Measurements from ENCODE around the gene RRP36.

RRP36 gene

DNA sequence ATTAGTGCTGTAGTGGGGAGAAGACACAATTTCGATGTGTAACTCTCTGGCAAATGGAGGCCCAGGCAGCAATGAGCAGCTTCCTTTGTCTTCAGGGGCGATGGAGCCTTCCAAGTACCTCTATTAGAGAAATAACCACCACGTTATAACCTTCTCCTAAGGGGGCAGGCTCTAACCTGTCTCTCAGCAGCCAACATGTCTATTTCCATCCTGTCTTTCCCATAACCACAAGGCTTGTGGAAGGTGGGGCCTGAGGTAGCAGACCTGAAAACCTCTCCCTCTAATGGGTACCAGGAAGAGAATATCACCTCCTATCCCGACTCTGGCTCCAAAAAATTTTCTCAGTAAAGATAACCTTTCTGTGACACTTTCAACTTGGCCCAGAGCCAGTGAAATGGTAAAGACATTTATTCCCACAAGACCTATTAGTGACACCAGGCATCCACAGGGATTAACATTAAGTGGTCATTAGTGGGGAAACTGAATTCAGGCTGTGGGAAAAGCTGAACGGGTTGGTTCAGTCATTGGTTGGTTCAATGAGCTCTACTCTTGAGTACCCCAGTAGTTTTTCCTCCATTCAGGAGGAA is 46.4 kb upstream of the RRP36 start:
- Histone ChIP-seq H3K4me3 (ENCODE audit: insufficient read depth, low read length, poor library complexity, severe bottlenecking) (no peak overlapping the region), H3K79me2 (ENCODE audit: insufficient read depth, low read length) (peaks cover 38% of the 10 kb centered on the region), H4K20me1 (ENCODE audit: low read depth, low read length) (no peaks in the 10 kb centered on the region), H3K9me3 (ENCODE audit: insufficient read depth, low read length) (no peaks in the 10 kb centered on the region), H3F3A (ENCODE audit: insufficient read depth) (peaks cover 11% of the 10 kb centered on the region; the same call in 1 of the 2 replicates), H3K9me2 (replicated peaks; ENCODE audit: insufficient read depth, low read length) (no peaks in the 10 kb centered on the region), H3K4me2 (ENCODE audit: low read depth, low read length, poor library complexity, severe bottlenecking) (no peak overlapping the region), H3K9ac (ENCODE audit: low read length) (no peak overlapping the region), H3K36me3 (ENCODE audit: low read length) (peaks cover 5% of the 10 kb centered on the region; the same call in 1 of the 2 replicates), H3K27me3 (ENCODE audit: low read length) (no peaks in the 10 kb centered on the region), H2AFZ (ENCODE audit: low read depth, low read length, severe bottlenecking) (no peak overlapping the region), H3K27ac (ENCODE audit: low read depth, low read length) (no peak overlapping the region)
- TF ChIP-seq, protein P1, sequence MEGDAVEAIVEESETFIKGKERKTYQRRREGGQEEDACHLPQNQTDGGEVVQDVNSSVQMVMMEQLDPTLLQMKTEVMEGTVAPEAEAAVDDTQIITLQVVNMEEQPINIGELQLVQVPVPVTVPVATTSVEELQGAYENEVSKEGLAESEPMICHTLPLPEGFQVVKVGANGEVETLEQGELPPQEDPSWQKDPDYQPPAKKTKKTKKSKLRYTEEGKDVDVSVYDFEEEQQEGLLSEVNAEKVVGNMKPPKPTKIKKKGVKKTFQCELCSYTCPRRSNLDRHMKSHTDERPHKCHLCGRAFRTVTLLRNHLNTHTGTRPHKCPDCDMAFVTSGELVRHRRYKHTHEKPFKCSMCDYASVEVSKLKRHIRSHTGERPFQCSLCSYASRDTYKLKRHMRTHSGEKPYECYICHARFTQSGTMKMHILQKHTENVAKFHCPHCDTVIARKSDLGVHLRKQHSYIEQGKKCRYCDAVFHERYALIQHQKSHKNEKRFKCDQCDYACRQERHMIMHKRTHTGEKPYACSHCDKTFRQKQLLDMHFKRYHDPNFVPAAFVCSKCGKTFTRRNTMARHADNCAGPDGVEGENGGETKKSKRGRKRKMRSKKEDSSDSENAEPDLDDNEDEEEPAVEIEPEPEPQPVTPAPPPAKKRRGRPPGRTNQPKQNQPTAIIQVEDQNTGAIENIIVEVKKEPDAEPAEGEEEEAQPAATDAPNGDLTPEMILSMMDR (IDR thresholded peaks at IDR 0.05; ENCODE audit: insufficient read depth, low read length, poor library complexity, severe bottlenecking) = no peak
- no peak for TF ChIP-seq EZH2phosphoT487 (conservative IDR thresholded peaks at IDR 0.05; ENCODE audit: low read length)

- no peaks in the 10 kb centered on the region for H4K20me1 ChIP-seq (ENCODE audit: low read depth, low read length)
- peaks cover 19% of the 10 kb centered on the region for H3F3A ChIP-seq (ENCODE audit: insufficient read depth)
- no peaks in the 10 kb centered on the region for H3K9me2 ChIP-seq (replicated peaks; ENCODE audit: insufficient read depth, low read length)
- peak overlapping the region; percentile 85 for H3K9ac ChIP-seq (ENCODE audit: low read length)
- TF ChIP-seq, protein P1 (IDR thresholded peaks at IDR 0.05; ENCODE audit: insufficient read depth, low read length, poor library complexity, severe bottlenecking) = no peak
- no peak for TF ChIP-seq EZH2phosphoT487 (conservative IDR thresholded peaks at IDR 0.05; ENCODE audit: low read length)
- H3K27ac ChIP-seq (ENCODE audit: low read depth, low read length) = peak overlapping the region; percentile 58
- no peaks in the 10 kb centered on the region for H3K27me3 ChIP-seq (ENCODE audit: low read length)
- peaks cover 38% of the 10 kb centered on the region for H3K79me2 ChIP-seq (ENCODE audit: insufficient read depth, low read length)
- H3K9me3 ChIP-seq (ENCODE audit: insufficient read depth, low read length) = no peaks in the 10 kb centered on the region
- H3K36me3 ChIP-seq (ENCODE audit: low read length) = peaks cover 5% of the 10 kb centered on the region; the same call in 1 of the 2 replicates
- H2AFZ ChIP-seq (ENCODE audit: low read depth, low read length, severe bottlenecking) = peak overlapping the region; percentile 80
- peak overlapping the region; percentile 75 for H3K4me3 ChIP-seq (ENCODE audit: insufficient read depth, low read length, poor library complexity, severe bottlenecking)
- peak overlapping the region; percentile 84 for H3K4me2 ChIP-seq (ENCODE audit: low read depth, low read length, poor library complexity, severe bottlenecking)
Observed at GRCh38 chr6:42978487-42978838, 43.0 kb upstream of the RRP36 start.

DNA sequence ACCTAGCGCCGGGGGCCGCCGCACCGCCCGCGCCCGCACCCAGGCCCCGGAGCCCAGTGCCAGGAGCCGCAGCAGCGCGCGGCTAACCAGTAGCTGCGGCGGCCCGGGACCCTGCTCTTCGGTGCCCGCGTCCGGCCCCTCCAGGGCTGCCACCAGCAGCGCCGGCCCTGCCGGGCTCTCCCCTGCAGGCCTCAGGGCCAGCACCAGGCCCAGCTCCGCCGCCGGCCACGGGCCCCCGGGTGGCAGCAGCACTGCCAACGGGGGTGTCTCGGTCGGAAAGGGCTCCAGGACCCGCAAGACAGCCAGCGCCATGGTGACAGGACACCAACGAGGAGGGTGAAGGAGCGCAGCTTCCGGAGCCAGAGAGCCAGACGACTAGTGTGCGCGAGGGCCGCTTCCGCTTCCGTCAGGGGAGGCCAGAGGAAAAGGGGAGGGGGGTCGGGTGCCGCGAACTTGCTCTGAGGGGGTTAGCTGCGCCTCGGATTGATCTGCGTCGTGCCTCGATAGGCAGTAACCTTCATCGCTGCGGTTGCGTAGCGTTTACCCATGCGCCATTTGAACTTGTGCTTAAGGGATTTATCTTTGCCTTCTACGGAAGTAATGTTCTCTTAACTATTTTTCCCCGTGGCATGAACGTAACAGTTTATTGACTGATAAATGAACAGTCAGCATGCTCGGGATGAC is 42.4 kb upstream of the RRP36 start, which contains the start of gene PEX6:
TSS of gene PEX6 (minus strand) at position 343 of the 684 bp plus-strand sequence. CDS start at position 312, 31 bp downstream.
- Histone ChIP-seq H3K9me2 (replicated peaks; ENCODE audit: insufficient read depth, low read length) (no peaks in the 10 kb centered on the region), H3K27ac (ENCODE audit: low read depth, low read length) (peak within 1 kb of the TSS; percentile 58), H3K79me2 (ENCODE audit: insufficient read depth, low read length) (peaks cover 38% of the 10 kb centered on the region), H3K9me3 (ENCODE audit: insufficient read depth, low read length) (no peaks in the 10 kb centered on the region), H2AFZ (ENCODE audit: low read depth, low read length, severe bottlenecking) (peak within 1 kb of the TSS; percentile 80), H3K9ac (ENCODE audit: low read length) (peak within 1 kb of the TSS; percentile 85), H3K36me3 (ENCODE audit: low read length) (peaks cover 5% of the 10 kb centered on the region; the same call in 1 of the 2 replicates), H3F3A (ENCODE audit: insufficient read depth) (peaks cover 19% of the 10 kb centered on the region), H3K4me3 (ENCODE audit: insufficient read depth, low read length, poor library complexity, severe bottlenecking) (peak within 1 kb of the TSS; percentile 75), H3K4me2 (ENCODE audit: low read depth, low read length, poor library complexity, severe bottlenecking) (peak within 1 kb of the TSS; percentile 84), H3K27me3 (ENCODE audit: low read length) (no peaks in the 10 kb centered on the region), H4K20me1 (ENCODE audit: low read depth, low read length) (no peaks in the 10 kb centered on the region)
- no peak for TF ChIP-seq EZH2phosphoT487 (conservative IDR thresholded peaks at IDR 0.05; ENCODE audit: low read length)
- TF ChIP-seq, protein P1 (IDR thresholded peaks at IDR 0.05; ENCODE audit: insufficient read depth, low read length, poor library complexity, severe bottlenecking) = no peak
